RCC 7860 (cell line): ENCODE measurements around the gene DDX11.
"Not testable (repeated sequence)": the region's sequence is repeated elsewhere in the genome, so short reads cannot be mapped to it uniquely, and the experiment has no call there.

Source experiments
- DNase-seq: peaks from one replicate; pipeline ENCODE4 v3.0.0-alpha.2; 2015; ENCODE audit warnings: low spot score
- FAIRE-seq: peaks from 2 replicates; lab custom pipeline; 2012; peaks lifted over from hg19 to GRCh38; lab: Jason Lieb, UNC

The DDX11 gene

DNA sequence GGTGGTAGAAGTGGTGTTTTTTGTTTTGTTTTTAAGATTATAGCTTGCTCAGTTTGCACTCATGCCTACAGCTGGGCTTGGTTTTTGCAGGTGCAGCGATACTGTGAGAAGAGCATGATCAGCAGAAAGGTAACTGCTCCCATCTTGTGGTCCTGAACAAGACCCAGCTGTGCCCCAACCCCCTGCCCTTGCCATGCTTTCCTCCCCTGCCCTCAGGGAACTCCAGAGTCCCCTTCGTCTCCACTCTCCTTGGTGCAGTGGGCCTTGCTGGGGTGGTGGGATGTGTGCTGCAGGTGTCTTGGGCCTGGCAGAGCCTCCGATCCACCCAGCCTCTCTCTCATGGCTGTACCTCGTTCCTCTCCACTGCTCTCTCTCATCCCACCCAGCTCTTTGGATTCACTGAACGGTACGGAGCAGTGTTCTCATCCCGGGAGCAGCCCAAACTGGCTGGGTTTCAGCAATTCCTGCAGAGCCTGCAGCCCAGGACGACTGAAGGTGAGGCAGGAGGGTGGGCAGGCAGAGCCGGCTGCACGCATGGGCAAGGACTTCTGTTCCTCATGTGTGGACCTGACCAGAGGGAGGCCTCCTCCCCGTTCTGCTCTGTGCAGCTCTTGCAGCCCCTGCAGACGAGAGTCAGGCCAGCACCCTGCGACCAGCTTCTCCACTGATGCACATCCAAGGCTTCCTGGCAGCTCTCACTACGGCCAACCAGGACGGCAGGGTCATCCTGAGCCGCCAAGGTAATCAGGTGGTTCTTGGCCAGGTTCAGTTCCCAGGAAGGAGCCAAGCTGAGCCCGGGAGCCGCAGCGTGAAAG, 22.8 kb downstream of the DDX11 start:
- FAIRE-seq, DNase-seq: not testable (repeated sequence)

DNA sequence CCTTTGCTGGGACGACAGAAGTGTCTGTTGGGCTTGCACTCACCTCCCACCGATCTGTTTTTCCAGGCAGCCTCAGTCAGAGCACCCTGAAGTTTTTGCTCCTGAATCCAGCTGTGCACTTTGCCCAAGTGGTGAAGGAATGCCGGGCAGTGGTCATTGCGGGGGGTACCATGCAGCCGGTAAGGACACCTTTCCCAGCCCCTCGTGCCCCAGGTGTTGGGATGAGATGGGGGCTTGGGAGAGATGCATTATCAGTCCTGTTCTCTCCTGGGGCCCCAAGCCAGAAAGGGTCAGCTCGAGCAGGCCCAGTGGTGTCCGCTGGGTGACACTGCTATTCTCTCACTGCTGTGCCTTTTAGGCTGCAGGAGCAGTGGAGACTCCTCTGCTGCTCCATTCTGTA, 24.2 kb downstream of the DDX11 start:
- not testable (repeated sequence) for DNase-seq, FAIRE-seq

DNA sequence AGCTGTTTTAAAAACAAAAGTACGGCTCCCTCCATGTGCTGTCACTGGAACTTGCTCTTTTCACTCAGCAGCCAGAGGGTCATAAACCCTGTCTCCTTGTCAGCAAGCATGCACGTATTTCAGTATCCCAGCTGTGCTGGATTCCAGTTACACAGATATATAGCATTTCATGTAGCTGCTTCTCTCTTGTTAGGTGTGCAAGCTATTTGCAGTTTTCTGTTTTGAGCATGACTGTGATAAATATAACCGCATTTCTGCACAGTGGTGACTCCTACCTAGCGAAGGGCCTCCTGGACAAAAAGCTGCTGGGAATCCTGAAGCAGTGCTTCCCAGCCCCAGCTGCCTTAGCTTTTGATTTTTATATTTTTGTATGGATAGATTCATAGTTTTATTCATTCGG, 24.7 kb downstream of the DDX11 start:
- not testable (repeated sequence) for FAIRE-seq, DNase-seq

DNA sequence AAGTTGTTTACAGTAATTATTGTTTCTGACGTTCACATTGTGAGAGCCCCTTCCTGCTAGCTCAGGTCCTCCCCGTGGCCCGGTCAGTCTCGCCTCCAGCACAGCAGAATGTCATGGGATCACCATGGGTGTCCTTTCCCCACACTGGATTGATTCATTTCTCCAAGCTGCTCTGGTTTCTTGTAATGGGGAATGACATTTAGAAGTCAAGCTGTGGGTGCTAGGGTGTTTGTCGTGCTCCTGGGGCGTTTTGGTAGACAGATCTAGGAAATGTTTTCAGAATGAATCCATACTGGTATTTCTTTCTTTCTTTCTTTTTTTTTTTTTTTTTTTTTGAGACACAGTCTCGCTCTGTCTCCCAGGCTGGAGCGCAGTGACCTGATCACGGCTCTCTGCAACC, 25.1 kb downstream of the DDX11 start:
- DNase-seq, FAIRE-seq: not testable (repeated sequence)

DNA sequence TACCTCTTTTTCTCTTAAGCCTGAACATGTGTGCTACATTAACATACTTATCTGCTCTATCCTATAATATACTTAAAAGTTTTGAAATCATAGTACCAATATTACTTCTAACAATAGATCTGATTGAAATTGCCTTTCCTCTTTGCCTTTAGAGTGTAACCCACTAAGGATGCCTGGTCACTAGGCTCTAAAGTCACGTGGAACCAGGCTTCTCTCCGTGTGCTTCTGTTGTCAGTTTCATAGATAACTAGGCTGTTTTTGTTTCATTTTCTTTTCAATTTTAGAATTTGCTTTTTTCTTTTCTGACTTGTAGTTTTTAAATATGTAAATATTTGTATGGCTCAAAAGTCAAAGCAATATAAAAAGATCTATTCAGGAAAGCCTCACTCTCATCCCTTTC, 25.8 kb downstream of the DDX11 start:
- DNase-seq, FAIRE-seq: not testable (repeated sequence)

DNA sequence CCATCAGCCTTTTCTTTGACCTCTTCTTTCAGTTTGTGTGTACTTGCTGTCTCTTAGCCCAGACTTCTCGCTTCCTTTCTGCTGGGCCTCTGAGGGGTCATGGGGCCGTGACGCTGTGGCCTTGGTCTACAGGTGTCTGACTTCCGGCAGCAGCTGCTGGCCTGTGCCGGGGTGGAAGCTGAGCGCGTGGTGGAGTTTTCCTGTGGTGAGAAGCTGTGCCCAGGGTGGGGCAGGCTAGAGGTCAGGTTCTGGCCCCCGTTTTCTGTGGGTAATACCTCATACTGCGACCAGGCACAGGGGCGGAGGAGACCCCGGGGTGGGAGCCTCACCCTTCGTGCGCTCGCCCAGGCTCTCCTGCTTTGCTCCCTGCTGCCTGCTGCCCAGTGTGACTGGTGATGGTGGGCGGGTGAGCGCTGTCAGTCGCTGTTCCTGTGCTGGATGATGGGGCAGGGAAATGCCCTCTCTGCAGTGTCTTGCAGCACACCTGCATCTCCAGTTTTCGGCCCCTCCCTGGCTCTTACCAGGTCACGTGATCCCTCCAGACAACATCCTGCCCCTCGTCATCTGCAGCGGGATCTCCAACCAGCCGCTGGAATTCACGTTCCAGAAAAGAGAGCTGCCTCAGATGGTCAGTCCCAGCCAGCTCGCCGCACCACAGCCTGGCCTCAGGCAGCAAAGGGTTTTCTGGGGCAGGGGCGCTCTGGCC, 27.0 kb downstream of the DDX11 start:
- not testable (repeated sequence) for FAIRE-seq, DNase-seq

DNA sequence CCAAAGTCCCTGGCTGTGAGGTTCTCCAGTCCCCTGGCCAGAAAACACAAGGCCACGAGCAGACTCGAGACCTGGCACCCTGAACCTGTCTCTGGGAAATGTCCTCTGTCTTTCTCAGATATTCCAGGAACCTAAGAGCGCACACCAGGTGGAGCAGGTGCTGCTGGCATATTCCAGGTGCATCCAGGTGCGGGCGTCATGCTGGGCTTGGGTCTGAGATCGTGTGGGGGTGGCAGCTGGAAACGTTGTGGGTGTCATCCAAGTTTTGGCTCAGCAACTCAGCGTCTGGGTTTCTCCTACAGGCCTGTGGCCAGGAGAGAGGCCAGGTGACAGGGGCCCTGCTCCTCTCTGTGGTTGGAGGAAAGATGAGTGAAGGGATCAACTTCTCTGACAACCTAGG, 28.5 kb downstream of the DDX11 start:
- FAIRE-seq, DNase-seq: not testable (repeated sequence)

DNA sequence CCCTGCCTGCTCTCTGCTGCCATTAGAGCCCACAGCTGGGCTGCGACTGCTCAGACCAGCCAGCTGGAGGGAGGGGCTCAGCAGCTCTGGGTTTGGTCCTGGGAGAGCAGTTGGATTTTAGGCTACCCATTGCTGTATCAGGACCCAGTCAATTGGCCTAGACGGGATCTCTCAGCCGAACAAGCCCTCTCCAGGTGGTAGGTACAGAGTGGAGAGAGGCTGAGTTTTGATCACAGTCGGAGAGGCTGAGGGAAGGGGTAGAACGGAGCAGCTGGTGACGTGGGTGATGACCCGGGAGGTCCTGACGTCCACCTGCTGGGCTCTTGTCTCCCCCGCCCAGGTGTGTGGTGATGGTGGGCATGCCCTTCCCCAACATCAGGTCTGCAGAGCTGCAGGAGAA, 28.9 kb downstream of the DDX11 start:
- not testable (repeated sequence) for FAIRE-seq, DNase-seq

DNA sequence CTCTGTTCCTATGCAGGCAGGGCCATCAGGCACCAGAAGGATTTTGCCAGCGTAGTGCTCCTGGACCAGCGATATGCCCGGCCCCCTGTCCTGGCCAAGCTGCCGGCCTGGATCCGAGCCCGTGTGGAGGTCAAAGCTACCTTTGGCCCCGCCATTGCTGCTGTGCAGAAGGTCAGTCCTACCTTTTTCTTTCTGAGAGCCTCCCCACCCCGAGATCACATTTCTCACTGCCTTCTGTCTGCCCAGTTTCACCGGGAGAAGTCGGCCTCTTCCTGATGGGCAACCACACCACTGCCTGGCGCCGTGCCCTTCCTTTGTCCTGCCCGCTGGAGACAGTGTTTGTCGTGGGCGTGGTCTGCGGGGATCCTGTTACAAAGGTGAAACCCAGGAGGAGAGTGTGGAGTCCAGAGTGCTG, 29.9 kb downstream of the DDX11 start:
- not testable (repeated sequence) for FAIRE-seq, DNase-seq

DNA sequence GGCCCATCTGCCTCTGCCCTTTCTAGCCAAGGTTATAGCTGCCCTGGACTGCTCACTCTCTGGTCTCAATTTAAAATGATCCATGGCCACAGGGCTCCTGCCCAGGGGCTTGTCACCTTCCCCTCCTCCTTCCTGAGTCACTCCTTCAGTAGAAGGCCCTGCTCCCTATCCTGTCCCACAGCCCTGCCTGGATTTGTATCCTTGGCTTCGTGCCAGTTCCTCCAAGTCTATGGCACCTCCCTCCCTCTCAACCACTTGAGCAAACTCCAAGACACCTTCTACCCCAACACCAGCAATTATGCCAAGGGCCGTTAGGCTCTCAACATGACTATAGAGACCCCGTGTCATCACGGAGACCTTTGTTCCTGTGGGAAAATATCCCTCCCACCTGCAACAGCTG, 30.6 kb downstream of the DDX11 start:
- not testable (repeated sequence) for FAIRE-seq, DNase-seq

DNA sequence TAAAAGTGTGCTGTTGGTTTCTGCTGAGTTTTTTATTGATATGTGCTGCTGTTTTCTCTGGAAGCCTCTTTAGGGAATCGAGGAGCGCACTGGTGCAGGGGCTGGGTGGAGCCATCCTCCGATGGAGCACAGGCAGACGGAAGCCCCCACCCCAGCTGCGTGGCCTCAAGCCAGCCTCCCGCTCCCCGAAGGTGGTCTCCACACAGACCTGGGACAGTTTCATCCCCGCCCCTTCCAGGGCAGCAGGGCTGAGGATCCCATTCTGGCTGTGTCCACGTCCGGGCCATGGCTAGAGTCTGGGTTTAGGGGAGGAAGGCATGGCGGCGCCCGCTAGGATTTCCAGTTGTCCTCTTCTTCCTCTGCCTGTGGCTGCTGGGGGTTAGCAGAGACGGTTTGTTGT, 31.1 kb downstream of the DDX11 start:
- not testable (repeated sequence) for DNase-seq, FAIRE-seq

DNA sequence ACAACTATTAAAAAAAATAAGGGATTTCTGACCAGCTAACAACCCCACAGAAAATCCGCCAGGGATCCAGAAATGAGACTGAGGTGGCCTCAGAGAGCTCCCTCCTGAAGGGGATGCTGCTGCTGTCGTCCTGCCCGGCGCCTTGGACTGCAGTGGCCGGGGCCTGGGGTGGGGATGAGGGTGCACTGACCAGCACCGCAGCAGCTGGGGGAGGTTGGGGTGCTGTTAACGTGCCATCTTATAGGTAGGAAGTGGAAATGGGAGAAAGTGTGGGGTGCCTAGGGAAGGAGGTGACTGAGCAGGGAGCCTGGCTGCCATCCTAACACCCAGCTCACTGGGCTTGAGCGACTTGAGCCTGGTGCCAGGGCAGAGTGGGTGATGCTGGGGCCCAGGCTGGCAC, 32.0 kb downstream of the DDX11 start:
- FAIRE-seq (no peak), DNase-seq (no peak)

DNA sequence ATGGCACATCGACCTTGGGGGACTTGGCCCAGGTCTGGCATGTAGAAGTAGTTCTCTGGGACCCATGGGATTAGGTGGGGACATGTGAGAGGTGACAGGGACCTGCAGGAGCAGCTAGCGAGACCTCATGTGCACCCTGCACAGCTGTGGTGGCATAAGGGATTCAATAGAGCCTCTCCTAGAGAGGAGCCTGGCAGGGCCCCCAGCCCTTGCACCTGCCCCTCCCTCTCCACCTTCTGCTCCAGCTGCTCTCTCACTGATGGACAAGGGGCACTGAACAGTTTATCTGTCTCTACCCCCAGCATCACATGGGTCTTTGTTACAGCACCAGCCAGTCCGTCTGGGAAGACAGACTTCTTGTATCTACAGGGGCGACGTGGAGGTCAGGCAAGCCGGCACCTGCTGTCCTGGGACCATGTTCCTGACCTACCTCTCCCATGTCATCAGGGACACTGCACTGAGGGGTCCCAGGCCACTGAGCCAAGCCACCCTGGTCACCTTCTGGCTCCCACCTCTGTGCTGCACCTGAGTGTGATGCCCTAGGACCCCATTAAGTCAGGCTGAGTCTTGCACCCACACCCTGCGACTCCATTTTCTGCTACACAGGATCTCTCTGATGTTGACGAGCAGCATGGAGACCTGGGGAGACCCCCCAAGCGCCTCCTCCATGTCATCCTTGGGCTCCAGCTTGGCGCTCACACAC, 32.6 kb downstream of the DDX11 start:
- FAIRE-seq (no peak), DNase-seq (no peak)

DNA sequence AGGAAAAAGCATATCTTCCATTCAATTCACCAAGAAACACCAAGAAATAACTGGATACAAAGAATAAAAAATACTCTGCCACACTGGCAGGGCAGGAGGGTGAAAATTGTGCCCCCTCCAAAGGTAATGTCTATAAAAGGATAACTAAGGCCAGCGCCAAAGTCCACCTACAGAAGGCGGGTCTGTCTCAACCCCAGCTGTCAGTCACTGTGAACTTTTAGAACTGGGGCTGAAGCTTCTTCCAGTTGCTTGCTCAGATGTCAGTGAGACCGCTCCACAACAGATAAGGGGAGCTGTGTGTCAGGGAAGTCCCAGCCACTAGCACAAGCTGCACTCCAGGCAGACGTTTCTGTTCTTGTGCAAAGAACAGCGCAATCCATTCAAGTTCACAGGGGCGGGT, 36.1 kb downstream of the DDX11 start:
- not testable (repeated sequence) for FAIRE-seq, DNase-seq

DNA sequence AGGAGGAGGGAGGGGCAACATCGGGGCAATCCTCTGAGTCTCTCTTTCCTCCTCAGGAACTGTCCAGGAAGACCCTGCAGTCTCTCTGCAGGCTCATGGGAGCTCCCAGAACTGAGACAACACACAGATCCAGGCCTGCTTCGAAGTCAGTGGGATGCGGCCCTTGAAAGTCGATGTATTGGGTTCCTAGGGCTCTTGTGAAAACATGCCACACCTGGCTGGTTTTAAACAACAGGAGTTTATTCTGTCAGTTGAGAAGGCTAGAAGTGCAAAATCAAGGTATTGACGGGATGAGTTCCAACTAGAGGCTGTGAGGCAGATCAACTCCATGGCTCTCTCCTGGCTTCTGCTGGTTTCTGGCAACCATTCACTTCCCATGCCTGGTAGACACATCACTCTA, 36.6 kb downstream of the DDX11 start:
- not testable (repeated sequence) for DNase-seq, FAIRE-seq

DNA sequence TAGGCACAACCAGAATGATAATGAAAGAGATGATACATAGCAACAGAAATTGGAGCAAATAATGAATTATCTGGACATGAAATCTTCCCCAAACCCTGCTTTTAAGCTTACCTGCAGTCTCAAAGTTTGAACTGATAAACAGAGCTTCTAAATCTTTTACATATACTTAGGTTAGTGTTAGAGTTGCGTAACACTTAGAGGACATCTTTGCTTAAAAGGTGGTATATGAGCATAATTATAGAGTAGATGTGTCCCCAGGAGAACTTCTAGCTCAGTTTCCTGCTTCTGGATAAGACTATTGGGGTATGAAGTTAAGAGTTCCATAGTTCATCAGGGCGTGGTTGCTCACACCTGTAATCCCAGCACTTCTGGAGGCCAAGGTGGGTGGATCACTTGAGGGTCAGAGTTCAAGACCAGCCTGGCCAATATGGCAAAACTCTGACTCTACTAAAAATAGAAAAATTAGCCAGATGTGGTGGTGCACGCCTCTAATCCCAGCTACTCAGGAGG, 41.5 kb downstream of the DDX11 start:
- DNase-seq, FAIRE-seq: not testable (repeated sequence)

DNA sequence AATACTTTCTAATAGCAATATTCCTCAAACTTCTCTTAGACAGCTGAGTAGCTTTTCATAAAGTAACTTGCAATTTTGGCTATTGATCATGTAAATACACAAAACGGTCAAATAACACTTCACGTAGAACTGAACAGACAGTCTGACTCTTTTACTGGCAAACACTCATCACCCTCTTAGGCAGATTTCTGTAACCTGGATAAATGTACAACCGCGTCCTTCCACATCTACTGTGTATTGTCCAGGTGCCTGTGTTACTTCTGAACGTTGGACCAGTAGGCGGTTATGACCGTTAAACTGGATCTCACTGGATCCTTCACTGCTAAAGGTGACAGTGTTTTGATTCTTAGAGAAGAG, 43.2 kb downstream of the DDX11 start:
- FAIRE-seq, DNase-seq: not testable (repeated sequence)

DNA sequence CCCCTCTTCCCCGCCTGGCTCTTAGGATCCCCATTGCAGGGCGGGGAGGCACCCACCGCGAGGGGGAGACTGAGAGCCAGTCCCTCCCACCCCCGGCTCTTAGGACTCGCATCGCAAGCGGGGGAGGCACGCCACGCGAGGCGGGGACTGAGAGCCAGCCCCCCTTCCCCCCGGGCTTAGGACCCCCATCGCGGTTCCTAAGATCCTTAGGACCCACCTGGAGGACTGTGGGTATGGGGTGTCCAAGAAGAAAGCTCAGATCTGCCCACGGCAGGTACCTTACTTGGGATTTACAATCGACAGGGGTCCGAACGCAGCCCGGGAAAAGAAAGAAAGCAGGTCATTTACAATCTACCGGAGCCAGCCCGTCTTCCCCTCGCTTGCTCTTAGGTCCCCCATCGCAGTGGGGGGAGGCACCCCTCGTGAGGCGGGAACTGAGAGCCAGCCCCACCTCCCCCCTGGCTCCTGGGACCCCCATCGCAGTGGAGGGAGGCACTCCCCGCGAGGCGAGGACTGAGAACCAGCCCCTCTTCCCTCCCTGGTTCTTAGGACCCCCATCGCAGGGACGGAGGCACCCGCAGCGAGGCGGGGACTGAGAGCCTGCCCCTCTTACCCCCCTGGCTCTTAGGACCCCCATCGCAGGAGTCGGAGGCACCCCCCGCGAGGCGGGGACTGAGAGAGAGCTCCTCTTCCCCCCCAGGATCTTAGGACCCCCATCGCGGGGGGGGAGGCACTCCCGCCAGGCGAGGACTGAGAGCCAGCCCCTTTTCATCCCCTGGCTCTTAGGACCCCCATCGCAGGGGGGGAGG, 43.7 kb downstream of the DDX11 start:
- DNase-seq: no peak
- no peak for FAIRE-seq

DNA sequence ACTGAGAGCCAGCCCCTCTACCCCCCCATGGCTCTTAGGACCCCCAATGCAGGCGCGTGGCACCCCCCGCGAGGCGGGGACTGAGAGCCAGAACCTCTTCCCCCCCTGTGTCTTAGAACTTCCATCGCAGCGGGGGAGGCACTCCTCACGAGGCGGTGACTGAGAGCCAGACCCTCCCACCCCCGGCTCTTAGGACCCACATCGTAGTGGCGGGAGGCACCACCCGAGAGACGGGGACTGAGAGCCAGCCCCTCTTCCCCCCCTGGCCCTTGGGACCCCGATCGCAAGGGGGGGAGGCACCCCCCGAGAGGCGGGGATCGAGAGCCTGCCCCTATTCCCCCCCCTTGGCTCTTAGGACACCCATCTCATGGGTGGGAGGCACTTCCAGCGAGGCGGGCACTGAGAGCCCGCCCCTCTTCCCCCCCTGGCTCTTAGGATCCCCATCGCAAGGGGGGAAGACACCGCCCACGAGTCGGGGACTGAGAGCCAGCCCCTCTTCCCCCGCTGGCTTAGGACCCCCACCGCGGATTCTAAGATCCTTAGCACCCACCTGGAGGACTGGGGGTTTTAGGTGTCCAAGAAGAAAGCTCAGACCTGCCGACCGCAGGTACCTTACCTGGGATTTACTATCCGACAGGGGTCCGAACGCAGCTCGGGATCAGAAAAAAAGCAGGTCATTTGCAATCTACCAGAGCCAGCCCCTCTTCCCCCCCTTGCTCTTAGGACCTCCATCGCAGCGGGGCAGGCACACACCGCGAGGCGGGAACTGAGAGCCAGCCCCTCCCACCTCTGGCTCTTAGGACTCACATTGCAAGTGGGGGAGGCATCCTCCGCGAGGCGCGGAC, 44.9 kb downstream of the DDX11 start:
- DNase-seq: no peak

More for the DNA sequence above, 44.9 kb downstream of the DDX11 start:
- FAIRE-seq: no peak
